ENCODE measurements around the gene IKZF5.

The IKZF5 gene

GRCh38 chr10:122980209-122981065 lies 28.2 kb downstream of the IKZF5 start, which contains the start of gene PSTK:
Gene PSTK (plus strand): TSS chr10:122980401. CDS start chr10:122980480, 79 bp downstream.
- DNase-seq (ENCODE audit: low spot score) = peak; percentile 90

GRCh38 chr10:122974543-122975064 lies 34.0 kb downstream of the IKZF5 start:
- no peak for DNase-seq (ENCODE audit: low spot score)

- DNase-seq (ENCODE audit: low spot score) = no peak
These were observed 34.6 kb downstream of the IKZF5 start for GRCh38 chr10:122974023-122974422.

GRCh38 chr10:122968698-122969097 lies 39.9 kb downstream of the IKZF5 start:
- no peak for DNase-seq (ENCODE audit: low spot score)

GRCh38 chr10:122966879-122967278 lies 41.7 kb downstream of the IKZF5 start:
- no peak for DNase-seq (ENCODE audit: low spot score)

GRCh38 chr10:122962405-122962804 lies 46.2 kb downstream of the IKZF5 start:
- DNase-seq (ENCODE audit: low spot score) = no peak

GRCh38 chr10:122957474-122957873 lies 51.1 kb downstream of the IKZF5 start:
- no peak for DNase-seq (ENCODE audit: low spot score)

- DNase-seq (ENCODE audit: low spot score) = no peak
These were observed 52.7 kb downstream of the IKZF5 start for GRCh38 chr10:122955892-122956291.

- no peak for DNase-seq (ENCODE audit: low spot score)
These were observed 53.9 kb downstream of the IKZF5 start for GRCh38 chr10:122954731-122955050.

GRCh38 chr10:122953902-122954730 lies 54.5 kb downstream of the IKZF5 start, which contains the start of gene C10orf88:
Gene C10orf88 (minus strand): TSS chr10:122954227. CDS start chr10:122954178, 49 bp downstream.
- DNase-seq (ENCODE audit: low spot score) = peak; percentile 92

- DNase-seq (ENCODE audit: low spot score) = no peak
These were observed 59.3 kb downstream of the IKZF5 start for GRCh38 chr10:122949296-122949695.
